Measurements from ENCODE around the gene PFDN4.
A peak's percentile ranks its signal among the peaks of the same experiment; 100 is the strongest.

The PFDN4 gene, protein sequence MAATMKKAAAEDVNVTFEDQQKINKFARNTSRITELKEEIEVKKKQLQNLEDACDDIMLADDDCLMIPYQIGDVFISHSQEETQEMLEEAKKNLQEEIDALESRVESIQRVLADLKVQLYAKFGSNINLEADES

DNA sequence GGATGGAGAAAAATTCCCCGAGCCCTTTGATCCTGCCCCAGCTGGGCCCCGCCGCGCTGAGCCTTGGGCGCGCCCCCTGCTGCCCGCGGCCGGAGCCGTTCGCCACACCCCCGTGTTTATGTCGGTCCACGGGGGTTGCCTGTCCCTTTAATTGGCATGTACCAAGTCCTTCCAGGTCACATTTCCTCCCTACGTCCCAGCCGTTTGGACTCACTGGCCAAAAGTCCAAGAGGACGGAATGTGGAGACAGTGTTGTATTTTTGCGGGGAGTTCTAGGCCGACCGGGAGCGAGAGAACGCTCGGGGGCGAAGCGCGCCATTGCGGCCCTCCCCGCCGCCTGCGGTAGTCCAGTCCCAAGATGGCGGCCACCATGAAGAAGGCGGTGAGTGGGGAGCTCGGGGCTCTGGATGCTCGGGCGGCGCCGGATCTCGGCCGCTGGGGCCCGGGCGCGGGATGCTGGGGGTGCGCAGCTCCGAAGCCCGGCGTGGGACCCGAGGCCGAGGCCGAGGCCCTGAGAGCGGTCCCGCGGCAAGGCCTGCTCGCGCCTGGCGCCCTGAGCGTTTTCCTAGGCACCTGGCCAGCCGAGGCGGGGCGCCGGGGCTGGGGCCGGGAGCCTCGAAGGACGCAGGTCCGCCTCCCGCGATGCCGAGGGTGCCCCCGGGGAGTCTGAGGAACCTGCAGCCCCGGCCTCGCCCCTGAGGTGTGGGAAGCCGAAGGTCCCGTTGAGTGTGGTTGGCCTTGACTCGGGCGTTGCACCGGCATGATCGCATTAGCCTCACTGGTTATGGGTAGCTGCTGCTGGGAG lies at the start of gene PFDN4:
Gene PFDN4, plus strand, starts transcription at position 345 of the 805 bp plus-strand sequence. Its CDS starts 14 bp downstream, at position 359.
- peak; percentile 71 to 79 (median 73) for DNase-seq (ENCODE audit: low read depth in 2 of 3, low spot score in 1 of 3)

DNA sequence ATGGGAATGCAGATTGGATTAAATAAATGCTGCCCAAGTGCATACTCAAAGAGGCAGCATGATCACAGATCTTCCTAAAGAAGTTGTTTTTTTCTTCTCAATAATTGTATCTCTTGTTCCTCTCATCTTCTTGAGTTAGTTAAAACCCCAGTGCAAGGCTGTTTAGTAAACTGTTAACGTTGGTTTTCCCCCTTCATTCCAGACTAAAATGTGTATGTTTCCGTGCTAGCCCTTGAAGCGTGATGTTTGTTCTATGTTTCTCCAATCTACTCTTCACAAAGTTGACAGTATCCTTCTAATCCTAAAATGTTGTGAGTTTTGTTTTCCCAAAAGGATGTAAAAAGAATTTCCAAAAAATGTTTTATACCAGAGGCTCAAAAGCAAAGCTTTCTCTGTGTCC lies 49.7 kb upstream of the PFDN4 start:
- no peak for DNase-seq (ENCODE audit: low read depth in 2 of 3, low spot score in 1 of 3)

DNA sequence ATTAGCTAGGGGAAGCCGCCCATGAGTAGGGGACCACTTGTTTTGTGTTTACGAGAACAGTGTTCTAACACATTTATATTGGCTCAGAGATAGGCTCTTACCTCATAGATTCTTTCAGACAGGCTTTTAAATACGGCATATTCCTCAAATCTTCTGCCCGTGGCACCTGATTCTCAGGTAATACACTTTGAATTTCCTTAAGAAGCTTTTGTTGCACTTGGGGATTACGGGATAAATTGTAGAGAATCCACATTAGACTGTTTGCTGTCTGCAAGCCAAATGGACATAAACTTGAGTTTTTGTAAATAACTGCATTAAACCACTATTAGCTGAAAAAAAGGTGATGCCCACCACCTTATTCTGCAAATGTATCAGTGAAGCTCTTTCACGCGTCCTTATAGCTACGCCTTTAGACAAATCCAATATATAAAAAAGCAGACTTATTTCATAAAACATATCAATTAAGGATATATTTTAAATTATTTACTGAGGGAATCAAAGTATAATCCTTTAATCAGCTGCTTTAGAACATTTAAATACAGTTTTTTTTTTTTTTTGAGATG lies 49.0 kb upstream of the PFDN4 start:
- DNase-seq (ENCODE audit: low read depth in 2 of 3, low spot score in 1 of 3), result no peak

DNA sequence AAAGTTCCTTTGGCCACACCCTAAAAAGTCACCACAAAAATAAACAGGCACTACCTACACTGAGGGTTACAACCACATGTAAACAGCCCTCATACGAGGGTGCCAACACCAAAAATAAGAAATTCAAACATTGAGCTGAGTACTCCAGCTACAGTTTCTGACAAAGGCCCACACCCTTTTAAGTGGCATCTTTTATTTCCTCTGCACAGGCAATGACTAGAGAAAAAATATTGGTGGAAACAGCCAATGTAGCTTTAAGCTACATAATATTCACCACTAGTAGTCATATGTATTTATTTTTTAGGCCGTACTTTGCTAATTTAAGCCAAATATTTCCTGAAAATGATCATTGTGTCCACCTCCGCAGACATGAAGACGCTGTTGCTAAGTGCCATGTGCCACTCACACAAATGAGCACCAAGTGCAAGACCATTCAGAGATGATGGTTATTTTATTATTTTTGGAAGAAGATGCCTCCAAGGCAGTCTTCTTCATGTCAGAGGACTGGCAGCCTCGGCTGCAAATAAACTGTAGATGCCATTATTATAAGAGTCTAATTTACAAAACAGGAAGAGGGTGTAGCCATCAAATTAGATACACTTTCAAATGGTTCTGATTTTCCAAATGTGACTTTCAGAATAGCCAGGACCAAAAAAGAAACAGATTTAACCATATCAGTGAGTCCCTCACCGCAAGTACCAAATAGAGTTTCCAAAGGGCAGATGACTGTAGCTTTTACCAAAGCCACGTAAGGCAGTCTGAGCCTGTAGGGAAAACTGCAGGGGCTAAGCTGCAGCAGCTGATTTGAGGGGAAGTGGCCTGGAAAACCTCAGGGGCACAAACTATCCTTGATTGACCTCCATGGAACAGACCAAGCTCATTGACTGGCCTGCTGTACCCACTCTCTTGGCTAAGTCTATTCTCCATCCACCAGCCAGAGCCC lies 47.6 kb upstream of the PFDN4 start:
- no peak for DNase-seq (ENCODE audit: low read depth in 2 of 3, low spot score in 1 of 3)

DNA sequence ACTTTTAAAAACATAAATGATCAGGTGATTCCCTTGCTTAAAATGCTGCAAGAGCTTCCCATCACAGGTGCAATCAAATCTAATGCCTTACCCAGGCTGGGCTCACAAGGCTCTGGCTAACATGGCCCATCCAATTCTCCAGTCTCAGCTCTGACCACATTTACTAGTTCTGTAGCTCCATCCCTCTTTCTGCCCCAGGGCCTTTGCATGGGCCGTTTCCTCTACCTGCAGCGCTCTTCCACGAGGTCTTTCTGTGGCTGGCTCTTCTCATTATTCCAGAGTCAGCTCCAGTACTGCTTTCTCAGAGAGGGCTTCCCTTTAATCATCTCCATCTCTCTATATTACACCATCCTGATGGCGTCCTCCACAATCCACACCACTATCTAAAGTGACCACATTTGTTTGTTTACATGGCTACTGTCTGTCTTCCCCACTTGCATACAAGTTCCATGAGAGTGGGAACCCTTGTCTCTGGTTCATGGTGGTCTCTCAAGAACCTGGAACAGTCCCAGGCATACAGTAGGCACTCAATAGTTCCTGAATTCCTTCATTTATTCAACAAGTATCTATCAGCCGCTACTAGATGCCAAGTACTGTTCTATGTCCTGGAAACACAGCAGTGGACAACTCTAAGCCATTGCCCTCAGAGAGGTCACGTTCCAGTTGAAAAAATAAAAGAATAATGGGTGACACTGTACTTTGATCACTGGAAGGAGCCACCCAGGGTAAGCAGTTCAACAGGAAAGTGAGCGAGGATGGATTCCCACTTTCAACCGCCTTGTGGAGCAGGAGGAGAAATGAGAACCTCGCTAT lies 46.7 kb upstream of the PFDN4 start:
- no peak for DNase-seq (ENCODE audit: low read depth in 2 of 3, low spot score in 1 of 3)

DNA sequence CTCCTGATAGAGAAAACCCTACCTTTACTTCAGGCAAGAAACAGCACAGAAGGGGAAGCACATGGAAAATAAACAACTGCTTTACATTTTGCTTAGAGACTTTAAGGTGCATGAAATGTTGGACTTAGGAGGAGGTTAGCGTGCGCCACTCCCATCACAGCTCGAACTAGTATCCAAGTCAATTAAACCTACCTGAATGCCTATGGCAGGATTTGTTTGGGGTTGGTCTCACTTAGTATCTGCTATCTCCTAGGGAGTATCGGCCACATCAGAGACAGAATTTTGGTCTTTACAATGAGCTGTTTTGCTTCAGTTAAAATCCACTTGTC lies 46.1 kb upstream of the PFDN4 start:
- DNase-seq (ENCODE audit: low read depth in 2 of 3, low spot score in 1 of 3), result no peak

DNA sequence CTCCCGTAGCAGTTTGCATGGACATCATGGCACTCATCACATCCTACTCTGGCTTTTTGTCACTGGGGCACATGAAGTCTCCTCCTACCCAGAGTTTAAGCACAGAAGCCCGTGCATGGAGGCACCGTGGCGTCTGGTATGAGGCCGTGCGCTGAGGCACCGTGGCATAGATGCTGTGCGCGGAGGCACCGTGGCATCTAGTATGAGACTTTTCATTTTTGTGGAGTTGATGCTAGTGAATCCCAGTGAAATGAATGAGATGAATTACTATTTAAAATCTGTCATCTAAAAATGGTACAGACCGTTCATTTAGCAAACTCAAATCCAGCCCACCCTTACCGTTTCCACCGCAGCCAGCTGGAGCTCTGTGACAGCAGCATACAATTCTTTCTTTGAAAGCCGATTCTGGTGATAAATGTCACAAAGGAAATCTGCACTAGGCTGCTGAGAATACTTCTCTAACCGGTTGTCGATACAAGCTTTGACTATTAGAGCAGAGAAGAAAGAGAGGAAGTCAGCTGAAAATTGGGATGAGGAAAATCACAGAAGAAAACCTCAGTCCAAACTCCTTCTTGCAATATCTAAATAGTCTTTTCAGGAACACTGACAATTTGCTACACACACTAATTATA lies 45.4 kb upstream of the PFDN4 start:
- DNase-seq (ENCODE audit: low read depth in 2 of 3, low spot score in 1 of 3), result no peak

DNA sequence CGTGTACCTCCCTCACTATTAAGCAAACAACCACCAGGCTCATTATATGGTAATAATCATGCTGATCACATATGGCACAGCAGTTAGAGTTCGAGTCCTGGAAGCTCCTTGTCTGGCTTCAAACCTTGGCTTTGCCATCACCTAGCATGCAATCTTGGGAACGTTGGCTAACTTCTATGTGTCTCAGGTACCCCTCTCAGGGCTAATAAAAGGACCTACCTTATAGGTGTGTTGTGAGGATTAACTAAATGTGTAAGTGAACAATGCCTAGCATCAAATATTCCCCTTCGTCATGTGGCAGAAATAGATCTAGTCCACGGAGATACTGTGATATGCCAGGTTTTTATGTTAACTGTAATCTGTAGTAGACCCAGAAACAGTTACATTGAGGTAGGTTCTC lies 44.5 kb upstream of the PFDN4 start:
- no peak for DNase-seq (ENCODE audit: low read depth in 2 of 3, low spot score in 1 of 3)

DNA sequence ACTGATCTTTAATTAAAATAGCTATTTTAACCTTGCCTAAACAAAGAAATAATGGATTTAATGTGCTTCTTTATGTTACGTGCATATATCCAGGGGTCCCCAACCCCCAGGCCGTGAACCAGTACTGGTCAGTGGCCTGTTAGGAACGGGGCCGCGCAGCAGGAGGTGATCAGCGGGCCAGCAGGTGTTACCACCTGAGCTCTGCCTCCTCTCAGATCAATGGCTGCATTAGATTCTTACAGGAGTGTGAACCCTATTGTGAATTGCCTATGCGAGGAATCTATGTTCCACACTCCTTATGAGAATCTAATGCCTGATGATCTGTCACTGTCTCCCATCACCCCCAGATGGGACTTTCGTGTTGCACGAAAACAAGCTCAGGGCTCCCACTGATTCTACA lies 42.9 kb upstream of the PFDN4 start:
- DNase-seq (ENCODE audit: low read depth in 2 of 3, low spot score in 1 of 3), result no peak

DNA sequence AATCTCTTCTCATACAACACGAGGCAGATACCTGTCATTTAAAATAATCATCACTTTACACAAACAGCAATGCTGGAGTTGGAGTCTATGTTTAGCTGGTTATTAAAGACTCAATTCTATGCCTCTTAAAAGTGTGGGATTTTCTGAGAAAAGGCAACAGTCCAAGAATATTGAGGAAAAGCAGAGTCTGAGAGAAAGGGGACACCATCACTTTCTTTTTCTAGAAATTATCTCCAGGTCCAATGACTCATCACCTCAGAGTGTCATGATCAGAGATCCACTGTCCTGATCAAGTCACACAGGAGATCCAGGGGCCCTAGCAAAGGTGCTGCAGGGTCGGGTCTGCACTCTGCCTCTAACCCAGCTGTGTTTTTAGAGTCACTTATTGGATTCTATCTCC lies 42.1 kb upstream of the PFDN4 start:
- no peak for DNase-seq (ENCODE audit: low read depth in 2 of 3, low spot score in 1 of 3)

DNA sequence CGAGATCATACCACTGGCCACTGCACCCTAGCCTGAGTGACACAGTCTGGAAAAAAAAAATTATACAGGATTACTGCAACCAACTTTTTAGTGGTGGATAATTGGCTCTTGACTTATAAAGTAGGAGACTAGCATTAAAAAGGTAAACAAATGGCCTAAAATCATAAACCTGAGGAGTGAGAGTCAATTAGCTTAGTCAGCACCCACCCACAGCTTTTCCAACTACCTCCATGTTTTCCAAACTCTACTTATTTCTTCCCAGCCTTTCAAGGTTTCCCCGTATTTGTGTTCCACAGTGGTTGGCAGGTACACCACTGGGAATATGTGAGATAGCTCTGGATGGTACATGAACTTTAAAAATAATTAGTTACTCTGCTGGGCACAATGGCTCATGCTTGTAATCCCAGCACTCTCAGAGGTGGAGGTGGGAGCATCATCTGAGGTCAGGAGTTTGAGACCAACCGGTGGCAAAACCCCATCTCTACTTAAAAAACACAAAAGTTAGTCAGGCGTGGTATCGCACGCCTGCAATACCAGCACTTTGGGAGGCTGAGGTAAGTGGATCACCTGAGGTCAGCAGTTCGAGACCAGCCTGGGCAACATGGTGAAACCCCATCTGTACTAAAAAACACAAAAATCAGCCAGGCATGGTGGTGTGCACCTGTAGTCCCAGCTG lies 40.8 kb upstream of the PFDN4 start:
- no peak for DNase-seq (ENCODE audit: low read depth in 2 of 3, low spot score in 1 of 3)

DNA sequence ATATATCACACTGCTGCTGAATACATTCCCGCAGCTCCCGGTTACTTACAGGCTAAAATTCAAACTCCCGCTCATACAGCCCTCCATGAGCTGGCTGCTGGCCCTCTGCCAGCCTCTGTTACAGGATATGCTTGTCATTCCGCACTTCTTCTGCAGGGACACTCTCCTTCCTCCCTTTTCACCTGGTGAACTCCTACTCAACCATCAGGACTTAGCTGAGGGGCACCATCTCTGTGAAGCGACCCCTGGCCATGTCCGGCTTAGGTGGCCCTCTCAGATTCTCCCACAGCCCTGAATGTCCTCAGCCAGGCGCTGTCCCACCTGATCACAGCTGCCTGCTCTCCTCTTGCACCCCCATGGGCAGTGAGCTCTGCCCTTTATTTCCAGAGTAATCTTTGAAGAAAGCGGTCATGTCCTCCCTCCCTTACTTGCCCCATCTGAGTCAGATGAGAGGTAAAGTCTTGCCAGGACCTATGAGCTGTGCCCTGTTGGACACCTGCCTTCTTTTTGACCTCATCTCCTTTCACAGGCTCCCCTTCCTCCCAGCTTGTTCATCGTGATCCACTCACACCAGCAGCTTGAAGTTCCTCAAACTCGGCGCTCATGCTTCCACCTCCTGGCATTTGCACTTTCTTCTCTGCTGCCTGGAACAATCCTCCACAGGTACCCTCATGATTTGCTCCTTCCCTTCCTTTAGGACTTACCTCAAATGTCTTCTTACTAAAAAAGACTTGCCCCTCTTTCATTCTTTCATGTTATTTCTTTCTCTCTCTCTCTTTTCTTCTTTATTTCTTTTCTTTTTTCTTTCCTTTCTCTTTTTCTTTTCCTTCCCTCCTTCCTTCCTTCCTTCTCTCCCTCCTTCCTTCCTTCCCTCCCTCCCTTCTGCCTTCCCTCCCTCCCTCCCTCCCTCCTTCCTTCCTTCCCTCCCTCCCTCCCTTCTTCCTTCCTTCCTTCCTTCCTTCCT lies 39.7 kb upstream of the PFDN4 start:
- DNase-seq (ENCODE audit: low read depth in 2 of 3, low spot score in 1 of 3), result no peak

DNA sequence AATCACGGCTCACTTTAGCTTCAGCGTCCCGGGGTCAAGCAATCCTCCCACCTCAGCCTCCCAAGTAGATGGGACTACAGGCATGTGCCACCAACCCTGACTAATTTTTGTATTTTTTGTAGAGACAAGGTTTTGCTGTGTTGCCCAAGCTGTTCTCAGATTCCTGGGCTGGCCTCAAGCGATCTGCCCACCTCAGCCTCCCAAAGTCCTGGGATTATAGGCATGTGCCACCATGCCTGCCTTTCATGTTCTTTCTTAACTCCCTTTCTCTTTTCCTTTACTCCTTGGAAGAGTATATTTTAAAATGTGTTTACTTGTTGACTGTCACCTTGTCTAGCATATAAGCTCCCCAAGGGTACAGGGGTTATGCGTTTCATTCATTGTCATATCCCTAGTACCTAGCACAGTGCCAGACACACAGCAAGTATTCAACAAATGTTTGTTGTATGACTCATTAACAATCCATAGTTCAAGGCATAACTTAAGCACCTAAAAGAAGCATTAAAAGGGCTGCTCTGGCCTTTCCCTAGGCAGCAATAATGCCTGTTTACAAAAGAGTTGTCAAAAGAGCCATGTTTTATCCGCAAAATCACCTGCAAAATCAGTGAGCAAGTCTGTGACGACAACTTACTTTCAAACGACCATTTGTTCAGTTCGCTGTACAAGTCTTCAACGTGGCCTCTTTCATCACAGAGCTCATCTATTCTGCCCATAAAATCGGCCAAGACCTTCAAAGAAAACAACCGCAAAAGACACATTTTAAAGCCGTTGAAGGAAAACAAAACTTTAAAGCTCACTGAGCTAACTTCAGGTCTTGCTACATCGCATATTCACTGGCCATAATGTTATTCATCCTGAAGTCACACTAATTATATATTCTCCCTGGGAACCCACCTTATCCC lies 38.7 kb upstream of the PFDN4 start:
- no peak for DNase-seq (ENCODE audit: low read depth in 2 of 3, low spot score in 1 of 3)

DNA sequence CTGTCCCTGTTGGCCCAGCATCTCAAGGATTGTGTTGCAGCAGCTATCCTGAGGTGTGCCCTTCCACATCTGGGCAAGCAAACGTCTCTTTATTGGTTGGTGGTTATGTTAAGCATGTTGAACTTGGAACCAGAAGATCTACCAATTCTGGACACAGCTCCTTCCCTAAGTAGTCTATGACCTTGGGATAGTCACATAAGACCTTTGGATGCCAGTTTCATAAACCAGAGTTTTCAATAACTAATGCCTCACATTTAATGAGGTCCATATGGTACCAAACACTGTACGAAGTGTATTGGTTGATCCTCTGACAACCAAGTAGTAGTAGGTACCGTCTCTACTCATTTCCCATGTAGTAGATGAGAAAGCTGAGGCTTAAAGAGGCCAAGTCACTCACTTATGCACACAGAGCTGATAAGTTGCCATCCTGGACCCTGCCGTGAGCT lies 37.8 kb upstream of the PFDN4 start:
- no peak for DNase-seq (ENCODE audit: low read depth in 2 of 3, low spot score in 1 of 3)

DNA sequence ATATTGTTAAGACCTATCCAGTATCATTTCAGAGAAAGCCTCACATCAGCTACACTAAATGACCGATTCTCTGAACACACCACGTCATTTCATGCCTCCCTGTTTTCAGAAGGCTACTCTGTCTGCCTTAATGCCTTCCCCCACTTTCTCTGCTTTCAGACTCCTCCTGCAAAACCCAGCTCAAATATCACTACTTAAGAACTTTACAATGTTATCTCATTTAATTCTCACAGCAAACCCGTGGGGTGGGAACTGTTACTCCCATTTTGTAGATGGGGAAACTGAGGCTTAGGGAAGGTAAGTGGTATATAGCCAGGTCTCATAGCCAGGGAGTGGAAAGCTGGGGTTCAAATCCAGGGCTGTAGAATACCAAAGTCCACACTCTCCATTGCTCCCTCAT lies 36.9 kb upstream of the PFDN4 start:
- no peak for DNase-seq (ENCODE audit: low read depth in 2 of 3, low spot score in 1 of 3)

DNA sequence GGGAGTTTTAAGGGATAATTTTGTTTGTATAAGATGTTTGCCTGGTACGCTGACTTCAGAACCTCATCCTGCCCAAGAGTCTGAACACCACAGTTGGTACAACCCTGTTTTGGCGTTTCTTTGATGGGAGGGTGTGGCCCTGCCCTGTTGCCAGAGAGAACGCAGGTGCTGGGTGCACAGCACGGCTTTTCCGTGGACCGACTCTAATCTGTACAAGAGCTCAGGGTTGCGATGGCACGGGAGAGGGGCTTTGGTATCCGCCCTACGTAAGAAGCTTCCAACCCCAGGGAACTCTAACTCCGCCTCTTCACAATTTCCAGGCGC lies 35.4 kb upstream of the PFDN4 start:
- DNase-seq (ENCODE audit: low read depth in 2 of 3, low spot score in 1 of 3), result no peak

DNA sequence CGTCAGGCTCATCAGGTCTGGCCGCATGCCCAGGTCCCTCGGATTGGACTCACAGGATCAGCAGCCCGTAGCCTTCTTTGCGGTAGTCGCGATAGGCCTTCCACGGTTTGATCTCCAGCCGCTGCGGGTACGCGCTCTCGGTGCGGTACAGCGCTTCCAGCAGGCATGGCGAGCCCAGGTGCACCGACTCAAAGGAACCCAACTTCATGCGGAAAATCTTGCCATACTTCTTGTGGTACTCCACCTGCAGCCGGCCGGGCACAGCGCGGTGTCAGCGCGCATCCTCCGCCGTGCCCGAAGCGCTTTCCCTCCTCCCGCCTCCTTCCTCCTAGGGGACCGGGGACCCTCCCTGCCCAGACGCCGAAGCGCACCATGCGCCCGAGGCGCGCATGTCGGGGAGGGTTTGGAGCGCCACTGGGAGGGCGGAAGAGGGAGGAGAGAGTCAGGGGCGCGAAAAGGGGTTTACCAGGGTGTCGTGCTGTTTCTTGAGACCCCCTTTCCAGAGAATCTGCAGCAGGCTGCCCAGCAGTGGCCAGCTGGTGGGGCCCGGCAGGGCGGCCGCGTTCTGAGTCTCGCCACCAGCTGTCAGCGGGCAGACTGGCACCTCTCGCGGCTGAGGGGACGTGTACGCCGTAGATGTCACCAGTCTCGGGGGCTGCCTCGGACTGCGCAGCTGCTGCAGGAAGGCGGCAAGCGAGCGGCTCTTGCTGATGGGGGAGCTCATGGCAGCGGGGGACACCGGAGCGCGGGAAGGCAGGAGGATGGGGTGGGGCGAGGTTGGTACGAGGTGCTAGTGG lies 34.8 kb upstream of the PFDN4 start:
- no peak for DNase-seq (ENCODE audit: low read depth in 2 of 3, low spot score in 1 of 3)

Measured in stimulated activated CD4-positive, alpha-beta T cell treated with anti-CD3 and anti-CD28 coated beads, Interleukin-12 subunit alpha, Interleukin-12 subunit beta, amount 100 ng/mL, for 48 hours (primary cell).